NCI-H446 treated with DMSO at 0.1 percent for 48 hours (cell line): ENCODE measurements around the gene PNN.
"Not testable (repeated sequence)": the region's sequence is repeated elsewhere in the genome, so short reads cannot be mapped to it uniquely, and the experiment has no call there.

Experiments used
- DNase-seq: peaks from one replicate; lab custom pipeline; 2025; lab: John Stamatoyannopoulos, UW

PNN gene

DNA sequence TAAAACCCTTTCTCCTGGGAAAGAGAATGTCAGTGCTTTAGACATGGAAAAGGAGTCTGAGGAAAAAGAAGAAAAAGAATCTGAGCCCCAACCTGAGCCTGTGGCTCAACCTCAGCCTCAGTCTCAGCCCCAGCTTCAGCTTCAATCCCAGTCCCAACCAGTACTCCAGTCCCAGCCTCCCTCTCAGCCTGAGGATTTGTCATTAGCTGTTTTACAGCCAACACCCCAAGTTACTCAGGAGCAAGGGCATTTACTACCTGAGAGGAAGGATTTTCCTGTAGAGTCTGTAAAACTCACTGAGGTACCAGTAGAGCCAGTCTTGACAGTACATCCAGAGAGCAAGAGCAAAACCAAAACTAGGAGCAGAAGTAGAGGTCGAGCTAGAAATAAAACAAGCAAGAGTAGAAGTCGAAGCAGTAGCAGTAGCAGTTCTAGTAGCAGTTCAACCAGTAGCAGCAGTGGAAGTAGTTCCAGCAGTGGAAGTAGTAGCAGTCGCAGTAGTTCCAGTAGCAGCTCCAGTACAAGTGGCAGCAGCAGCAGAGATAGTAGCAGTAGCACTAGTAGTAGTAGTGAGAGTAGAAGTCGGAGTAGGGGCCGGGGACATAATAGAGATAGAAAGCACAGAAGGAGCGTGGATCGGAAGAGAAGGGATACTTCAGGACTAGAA is 6.1 kb downstream of the PNN start:
- DNase-seq: no peak

DNA sequence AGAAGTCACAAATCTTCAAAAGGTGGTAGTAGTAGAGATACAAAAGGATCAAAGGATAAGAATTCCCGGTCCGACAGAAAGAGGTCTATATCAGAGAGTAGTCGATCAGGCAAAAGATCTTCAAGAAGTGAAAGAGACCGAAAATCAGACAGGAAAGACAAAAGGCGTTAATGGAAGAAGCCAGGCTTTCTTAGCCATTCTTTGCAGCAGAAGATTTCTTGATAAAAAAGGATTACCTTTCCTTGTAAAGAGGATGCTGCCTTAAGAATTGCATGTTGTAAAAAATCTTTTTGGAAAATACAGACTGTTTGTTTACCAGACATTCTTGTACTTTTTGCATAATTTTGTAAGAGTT is 6.6 kb downstream of the PNN start:
- no peak for DNase-seq

DNA sequence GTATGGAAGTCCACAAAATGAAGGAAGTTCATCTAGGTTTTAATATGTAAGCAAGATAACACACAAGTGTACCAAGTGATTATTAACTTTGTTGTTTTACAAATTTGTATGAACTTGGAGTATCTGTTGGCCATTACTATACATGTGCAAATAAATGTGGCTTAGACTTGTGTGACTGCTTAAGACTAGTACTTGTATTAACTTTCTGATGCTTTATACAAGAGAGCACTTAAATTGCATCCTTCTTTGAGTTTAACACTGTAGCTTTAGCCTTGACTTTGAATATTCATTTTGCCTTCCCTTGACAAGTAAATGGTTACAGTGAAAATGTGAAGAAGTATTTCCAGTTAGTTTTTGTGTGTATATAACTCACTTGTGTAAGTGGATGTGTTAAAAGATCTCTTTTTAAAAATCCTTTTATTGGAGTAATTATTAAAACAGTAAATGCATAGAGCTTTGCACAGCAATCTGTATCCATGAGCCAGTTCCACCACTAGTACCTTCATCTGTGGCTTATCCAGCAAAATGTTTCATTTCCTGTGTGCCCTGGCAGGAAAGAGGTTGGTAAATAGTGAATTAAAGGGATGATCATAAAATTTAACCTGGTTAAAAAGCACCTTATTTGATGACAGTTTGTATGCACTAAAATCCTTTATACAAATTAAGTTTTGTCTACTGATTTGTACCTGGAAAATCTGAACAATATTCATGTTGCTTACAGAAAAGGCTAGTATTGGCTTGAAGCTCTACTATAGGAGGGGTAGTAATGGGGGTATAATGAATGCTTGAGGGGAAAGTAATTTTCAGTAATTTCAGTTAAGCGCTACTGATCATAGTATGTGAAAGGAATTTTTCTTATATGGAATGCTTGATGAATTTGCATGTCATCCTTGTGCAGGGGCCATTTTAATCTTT is 8.0 kb downstream of the PNN start:
- DNase-seq: no peak

DNA sequence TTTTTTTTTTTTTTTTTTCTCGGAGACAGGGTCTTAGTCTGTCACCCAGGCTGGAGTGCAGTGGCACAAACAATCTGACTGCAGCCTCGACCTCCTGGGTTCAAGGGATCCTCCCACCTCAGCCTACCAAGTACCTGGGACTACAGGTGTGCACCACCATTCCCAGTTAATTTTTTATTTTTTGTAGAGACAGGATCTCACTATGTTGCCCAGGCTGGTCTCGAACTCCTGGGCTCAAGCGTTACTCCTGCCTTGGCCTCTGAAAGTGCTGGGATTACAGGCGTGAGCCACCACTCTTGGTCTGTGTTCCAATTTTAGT is 8.6 kb downstream of the PNN start:
- not testable (repeated sequence) for DNase-seq

DNA sequence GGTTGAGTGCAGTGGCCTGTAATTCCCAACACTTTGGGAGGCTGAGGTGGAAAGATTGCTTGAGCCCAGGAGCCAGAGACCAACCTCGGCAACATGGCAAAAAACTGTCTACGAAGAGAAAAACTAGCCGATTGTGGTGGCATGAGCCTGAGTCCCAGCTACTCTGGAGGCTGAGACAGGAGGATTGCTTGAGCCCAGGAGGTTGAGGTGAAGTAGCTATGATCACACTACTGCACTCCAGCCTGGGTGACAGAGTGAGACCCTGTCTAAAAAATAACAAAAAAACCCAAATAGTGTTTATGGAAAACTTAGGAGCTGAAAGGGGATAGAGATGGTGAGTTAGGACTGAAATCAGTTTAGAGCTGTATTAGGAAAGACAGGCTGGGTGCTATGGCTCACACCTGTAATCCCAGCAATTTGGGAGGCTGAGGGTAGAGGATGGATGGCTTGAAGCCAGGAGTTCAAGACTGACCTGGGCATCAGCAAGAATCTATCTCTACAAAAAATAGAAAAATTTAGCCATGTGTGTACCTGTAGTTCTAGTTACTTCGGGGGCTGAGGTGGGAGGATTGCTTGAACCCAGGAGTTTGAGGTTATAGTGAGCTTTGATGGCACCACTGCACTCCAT is 9.7 kb downstream of the PNN start:
- no peak for DNase-seq

DNA sequence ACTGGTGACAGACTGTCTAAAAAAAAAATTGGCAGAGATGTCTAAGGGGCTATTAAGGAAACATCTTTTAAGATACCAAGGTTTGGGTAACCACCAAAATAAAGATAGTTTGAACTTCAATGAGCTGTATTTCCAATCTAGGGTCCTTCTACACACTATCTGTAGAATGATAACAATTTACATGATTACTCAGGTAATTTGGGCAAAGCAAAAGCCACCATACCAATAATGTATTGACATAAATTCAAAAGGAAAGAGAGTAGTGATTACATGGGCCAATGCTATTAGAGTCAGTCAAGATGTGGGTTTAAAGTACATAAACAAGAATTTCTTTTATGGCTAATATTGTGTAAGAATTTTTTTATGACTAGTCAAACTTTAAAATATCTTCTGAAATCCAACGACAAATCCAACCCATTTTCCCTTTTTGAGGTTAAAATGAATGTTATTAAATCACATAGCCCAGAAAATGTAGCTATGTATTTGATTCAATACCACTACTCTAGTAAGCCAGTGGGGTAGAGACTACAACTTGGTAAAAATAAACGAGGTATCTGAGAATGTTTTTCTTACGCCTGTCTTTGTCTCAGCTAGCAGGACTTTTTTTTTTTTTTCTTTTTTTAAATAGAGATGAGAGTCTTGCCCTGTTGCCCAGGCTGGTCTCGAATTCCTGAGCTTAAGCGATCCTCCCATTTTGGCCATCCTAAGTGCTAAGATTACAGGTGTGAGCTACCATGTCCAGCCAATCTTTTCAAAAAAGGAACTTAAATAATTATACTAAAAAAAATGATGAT is 10.4 kb downstream of the PNN start:
- no peak for DNase-seq

- DNase-seq: no peak
These were observed 12.0 kb downstream of the PNN start for GRCh38 chr14:39186941-39187525.

- DNase-seq: no peak
These were observed 28.9 kb downstream of the PNN start for GRCh38 chr14:39203659-39204606.

GRCh38 chr14:39207430-39207829 is 32.4 kb downstream of the PNN start:
- not testable (repeated sequence) for DNase-seq

GRCh38 chr14:39211109-39211741 is 36.2 kb downstream of the PNN start:
- no peak for DNase-seq

DNA sequence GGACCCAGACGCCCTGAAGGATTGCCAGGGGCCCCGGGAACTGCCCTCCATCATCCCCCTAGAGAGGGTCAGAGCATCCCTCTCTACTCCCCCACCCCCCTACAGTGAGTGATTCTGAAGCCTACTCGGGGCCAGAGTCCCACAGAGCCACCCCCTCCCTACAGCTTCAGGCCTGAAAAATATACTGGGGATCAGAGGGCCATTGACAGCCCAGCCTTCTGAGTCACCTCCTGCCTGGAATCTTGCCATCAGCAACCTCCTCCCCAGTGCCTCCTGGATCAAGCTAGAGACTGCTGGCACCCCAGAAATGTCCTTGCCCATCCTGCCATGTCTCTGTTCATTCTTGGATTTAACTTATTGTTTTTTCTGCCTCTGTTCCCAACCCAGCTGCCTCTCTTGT is 37.0 kb downstream of the PNN start:
- DNase-seq: no peak

GRCh38 chr14:39212693-39213092 is 37.6 kb downstream of the PNN start:
- DNase-seq: no peak

DNA sequence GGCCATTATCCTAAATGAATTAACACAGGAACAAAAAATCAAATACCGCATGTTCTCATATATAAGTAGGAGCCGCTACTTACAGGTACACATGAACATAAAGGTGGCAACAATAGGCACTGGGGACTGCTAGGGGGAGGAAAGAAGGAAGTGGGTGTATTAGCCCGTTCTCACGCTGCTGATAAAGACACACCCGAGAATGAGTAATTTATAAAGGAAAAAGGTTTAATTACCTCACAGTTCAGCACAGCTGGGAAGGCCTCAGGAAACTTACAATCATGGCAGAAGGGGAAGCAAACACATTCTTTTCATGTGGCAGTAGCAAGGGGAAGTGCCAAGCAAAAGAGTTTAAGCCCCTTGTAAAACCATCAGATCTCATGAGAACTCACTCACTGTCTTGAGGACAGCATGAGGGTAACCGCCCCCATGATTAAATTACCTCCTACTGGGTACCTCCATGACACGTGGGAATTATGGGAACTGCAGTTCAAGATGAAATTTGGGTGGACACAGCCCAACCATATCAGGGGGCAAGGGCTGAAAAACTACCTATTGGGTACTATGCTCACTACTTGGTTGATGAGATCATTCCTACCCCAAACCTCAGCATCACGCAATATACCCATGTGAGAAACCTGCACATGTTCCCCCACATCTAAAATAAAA is 42.3 kb downstream of the PNN start:
- no peak for DNase-seq

GRCh38 chr14:39218171-39218769 is 43.2 kb downstream of the PNN start:
- DNase-seq: peak; percentile 9

GRCh38 chr14:39219075-39219499 is 44.0 kb downstream of the PNN start:
- no peak for DNase-seq

DNA sequence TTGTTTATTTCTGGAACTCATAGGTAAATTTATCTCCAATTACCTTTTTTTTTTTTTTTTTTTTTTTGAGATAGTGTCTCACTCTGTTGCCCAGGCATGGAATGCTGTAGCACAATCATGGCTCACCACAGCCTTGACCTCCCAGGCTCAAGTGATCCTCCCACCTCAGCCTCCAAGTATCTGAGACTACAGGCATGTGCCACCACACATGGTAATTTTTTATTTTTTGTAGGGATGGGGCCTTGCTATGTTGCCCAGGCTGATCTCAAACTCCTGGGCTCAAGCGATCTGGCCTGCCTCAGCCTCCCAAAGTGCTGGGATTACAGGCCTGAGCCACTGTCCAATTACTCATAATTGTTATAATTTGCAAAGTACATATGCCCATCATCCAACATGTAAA is 45.4 kb downstream of the PNN start:
- DNase-seq: not testable (repeated sequence)

- no peak for DNase-seq
These were observed 53.0 kb downstream of the PNN start for GRCh38 chr14:39228044-39228443.

DNA sequence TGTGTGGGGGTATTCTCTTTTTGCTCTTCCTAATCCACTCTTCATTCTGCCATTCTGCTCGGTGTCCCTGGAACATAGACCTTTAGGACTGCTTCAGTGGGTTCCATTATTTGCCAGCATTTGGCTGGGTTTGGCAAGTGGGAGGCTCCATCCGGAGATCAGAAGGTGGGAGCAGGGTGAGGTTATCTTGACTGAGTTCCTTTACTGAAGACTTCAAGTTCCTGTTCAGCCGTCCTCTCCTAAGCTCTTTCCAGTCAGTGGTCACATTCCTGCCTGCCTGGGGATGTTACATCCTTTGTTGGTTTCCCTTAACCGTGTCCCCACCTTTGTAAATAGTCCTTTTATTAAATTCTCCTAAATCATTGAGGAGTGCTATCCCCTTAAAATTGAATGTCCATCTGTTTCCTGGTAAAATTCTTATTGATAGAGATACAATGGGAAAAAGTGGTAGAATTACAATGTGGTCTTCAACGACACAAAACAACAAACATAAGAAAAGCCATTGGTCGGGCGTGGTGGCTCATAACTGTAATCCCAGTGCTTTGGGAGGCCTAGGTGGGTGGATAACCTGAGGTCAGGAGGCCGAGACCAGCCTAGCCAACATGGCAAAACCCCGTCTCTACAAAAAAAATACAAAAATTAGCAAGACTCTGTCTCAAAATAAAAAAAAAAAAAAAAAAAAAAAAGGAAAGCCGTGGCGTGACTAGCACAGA is 53.6 kb downstream of the PNN start:
- no peak for DNase-seq

GRCh38 chr14:39229222-39229543 is 54.1 kb downstream of the PNN start:
- DNase-seq: no peak
